Ishikawa (cell line): ENCODE measurements around the gene SLC22A13.

ENCODE experiments used
- CEBPB ChIP-seq: IDR thresholded peaks from 2 replicates; pipeline ENCODE4 v1.6.1; 2012
- CREB1 ChIP-seq: IDR thresholded peaks from 2 replicates; pipeline ENCODE4 v1.6.1; 2012; ENCODE audit warnings: low read depth
- EGR1 ChIP-seq: IDR thresholded peaks from 2 replicates; pipeline ENCODE4 v1.6.1; 2012
- EP300 ChIP-seq: IDR thresholded peaks from 2 replicates; pipeline ENCODE4 v1.6.1; 2012; ENCODE audit warnings: borderline replicate concordance
- NFIC ChIP-seq: IDR thresholded peaks from 2 replicates; pipeline ENCODE4 v1.6.1; 2012
- RAD21 ChIP-seq: IDR thresholded peaks from 2 replicates; pipeline ENCODE4 v1.6.1; 2012; ENCODE audit warnings: low read depth
- TAF1 ChIP-seq: IDR thresholded peaks from 2 replicates; pipeline ENCODE4 v1.6.1; 2012; ENCODE audit warnings: low read depth, mild to moderate bottlenecking
- TF ChIP-seq, protein P1 (sequence below): IDR thresholded peaks from 2 replicates; pipeline ENCODE4 v1.6.1; 2012
- TF ChIP-seq, protein P2 (sequence below): IDR thresholded peaks from 2 replicates; pipeline ENCODE4 v1.6.1; 2012; ENCODE audit warnings: low read depth, mild to moderate bottlenecking
- TF ChIP-seq, protein P3 (sequence below): IDR thresholded peaks from 2 replicates; pipeline ENCODE4 v1.6.1; 2012

DNA sequence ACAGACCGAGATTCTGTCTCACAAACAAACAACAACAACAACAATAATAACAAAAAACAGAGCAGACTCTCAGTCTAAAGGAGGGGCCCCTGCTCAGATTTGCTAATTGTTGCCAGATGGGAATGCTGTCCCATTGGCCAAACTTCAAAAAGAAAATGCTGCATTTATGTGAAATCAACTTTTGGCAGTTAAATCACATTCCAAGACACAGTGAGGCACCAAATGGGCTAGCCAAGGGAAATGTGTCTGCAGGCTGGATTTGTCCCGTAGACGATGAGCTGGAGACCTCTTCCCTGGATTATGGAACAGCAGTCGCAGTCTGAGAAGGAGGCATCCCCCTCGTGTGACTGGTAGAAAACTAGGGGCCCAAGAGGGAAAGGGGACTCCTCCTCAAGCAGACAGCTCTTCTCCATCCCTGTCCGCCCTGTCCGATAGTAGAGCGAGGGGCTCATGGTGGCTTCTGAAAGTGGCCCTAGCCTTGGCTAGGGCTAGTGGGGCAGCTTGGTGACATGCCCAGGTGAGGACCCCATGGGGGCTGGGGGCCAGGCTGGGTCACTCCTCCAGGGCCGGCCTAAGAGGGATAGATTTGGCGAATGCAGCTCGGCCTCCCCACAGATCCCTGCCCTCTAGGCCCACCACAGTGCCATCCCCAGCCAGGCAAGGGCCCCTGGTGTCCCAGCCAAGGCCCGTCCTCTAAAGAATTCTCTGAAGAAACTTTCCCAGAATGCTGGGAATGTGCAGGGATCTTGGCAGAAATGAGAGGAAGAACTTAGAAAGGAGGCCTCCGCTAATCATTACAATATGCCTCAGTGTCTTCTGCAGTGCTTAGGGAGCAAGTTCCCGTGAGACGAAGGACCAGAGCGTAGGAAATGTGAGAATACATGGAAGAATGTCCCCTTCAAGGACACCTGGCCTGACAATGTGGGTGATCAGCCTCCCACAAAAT is 18.5 kb downstream of the SLC22A13 start:
- no peak for TF ChIP-seq CREB1
- TF ChIP-seq EP300: no peak
- TF ChIP-seq, protein P1, sequence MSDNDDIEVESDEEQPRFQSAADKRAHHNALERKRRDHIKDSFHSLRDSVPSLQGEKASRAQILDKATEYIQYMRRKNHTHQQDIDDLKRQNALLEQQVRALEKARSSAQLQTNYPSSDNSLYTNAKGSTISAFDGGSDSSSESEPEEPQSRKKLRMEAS: no peak
- TF ChIP-seq NFIC: no peak
- TF ChIP-seq, protein P2, sequence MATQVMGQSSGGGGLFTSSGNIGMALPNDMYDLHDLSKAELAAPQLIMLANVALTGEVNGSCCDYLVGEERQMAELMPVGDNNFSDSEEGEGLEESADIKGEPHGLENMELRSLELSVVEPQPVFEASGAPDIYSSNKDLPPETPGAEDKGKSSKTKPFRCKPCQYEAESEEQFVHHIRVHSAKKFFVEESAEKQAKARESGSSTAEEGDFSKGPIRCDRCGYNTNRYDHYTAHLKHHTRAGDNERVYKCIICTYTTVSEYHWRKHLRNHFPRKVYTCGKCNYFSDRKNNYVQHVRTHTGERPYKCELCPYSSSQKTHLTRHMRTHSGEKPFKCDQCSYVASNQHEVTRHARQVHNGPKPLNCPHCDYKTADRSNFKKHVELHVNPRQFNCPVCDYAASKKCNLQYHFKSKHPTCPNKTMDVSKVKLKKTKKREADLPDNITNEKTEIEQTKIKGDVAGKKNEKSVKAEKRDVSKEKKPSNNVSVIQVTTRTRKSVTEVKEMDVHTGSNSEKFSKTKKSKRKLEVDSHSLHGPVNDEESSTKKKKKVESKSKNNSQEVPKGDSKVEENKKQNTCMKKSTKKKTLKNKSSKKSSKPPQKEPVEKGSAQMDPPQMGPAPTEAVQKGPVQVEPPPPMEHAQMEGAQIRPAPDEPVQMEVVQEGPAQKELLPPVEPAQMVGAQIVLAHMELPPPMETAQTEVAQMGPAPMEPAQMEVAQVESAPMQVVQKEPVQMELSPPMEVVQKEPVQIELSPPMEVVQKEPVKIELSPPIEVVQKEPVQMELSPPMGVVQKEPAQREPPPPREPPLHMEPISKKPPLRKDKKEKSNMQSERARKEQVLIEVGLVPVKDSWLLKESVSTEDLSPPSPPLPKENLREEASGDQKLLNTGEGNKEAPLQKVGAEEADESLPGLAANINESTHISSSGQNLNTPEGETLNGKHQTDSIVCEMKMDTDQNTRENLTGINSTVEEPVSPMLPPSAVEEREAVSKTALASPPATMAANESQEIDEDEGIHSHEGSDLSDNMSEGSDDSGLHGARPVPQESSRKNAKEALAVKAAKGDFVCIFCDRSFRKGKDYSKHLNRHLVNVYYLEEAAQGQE: no peak
- TF ChIP-seq EGR1: no peak
- no peak for TF ChIP-seq RAD21
- TF ChIP-seq TAF1: no peak
- TF ChIP-seq, protein P3, sequence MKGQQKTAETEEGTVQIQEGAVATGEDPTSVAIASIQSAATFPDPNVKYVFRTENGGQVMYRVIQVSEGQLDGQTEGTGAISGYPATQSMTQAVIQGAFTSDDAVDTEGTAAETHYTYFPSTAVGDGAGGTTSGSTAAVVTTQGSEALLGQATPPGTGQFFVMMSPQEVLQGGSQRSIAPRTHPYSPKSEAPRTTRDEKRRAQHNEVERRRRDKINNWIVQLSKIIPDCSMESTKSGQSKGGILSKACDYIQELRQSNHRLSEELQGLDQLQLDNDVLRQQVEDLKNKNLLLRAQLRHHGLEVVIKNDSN: no peak
- TF ChIP-seq CEBPB: no peak
